H1 (cell line): ENCODE results near the gene LRRC17. TPM values are rescaled to one million over a fixed set of nuclear protein-coding genes. Genes with fewer than 3 reads are reported as not detected.

Experiments used
- CTCF ChIA-PET: fragments of 300-600 bp; sonication (Branson Sonifier 250); formaldehyde crosslinking; loops from one replicate; lab custom pipeline; 2021; ENCODE audit not compliant: partially characterized antibody; lab: Charles Lee
- POLR2A ChIA-PET: fragments of 300-600 bp; sonication (Branson Sonifier 250); formaldehyde crosslinking; loops from one replicate; lab custom pipeline; 2021; ENCODE audit warnings: inconsistent platforms; ENCODE audit not compliant: partially characterized antibody; lab: Charles Lee
- DNase-seq, 2 experiments: peaks; one replicate each; pipeline versions ENCODE4 v3.0.0 to v3.0.0-alpha.2; 2010 to 2022; ENCODE audit warnings: low spot score in 2 of 2, low read depth in 1 of 2, mixed read lengths in 1 of 2
- FAIRE-seq: peaks from 2 replicates; lab custom pipeline; 2011; peaks lifted over from hg19 to GRCh38; lab: Jason Lieb, UNC
- H2AFZ ChIP-seq: 2 replicates; pipeline ENCODE4 v1.8.1; 2012; ENCODE audit warnings: low read length, inconsistent platforms
- H2AK5ac ChIP-seq: 2 replicates; pipeline ENCODE4 v1.6.1; 2013; ENCODE audit warnings: low read depth, low read length
- H2BK120ac ChIP-seq: replicated peaks from 2 replicates; pipeline ENCODE3; 2013; ENCODE audit warnings: low read depth, low read length, inconsistent platforms
- H2BK12ac ChIP-seq: 2 replicates; pipeline ENCODE4 v1.6.1; 2013; ENCODE audit warnings: low read depth, low read length
- H2BK15ac ChIP-seq: 2 replicates; pipeline ENCODE4 v1.6.1; 2013; ENCODE audit warnings: low read length
- H2BK20ac ChIP-seq: 2 replicates; pipeline ENCODE4 v1.6.1; 2013; ENCODE audit warnings: low read length
- H2BK5ac ChIP-seq: 2 replicates; pipeline ENCODE4 v1.6.1; 2013; ENCODE audit warnings: low read depth, low read length
- H3K14ac ChIP-seq: 2 replicates; pipeline ENCODE4 v1.6.1; 2013; ENCODE audit warnings: inconsistent platforms; ENCODE audit not compliant: insufficient read length
- H3K18ac ChIP-seq: 2 replicates; pipeline ENCODE4 v1.6.1; 2013; ENCODE audit warnings: low read length; ENCODE audit errors: extremely low read depth
- H3K23ac ChIP-seq: 2 replicates; pipeline ENCODE4 v1.6.1; 2013; ENCODE audit warnings: inconsistent platforms; ENCODE audit not compliant: insufficient read length
- H3K23me2 ChIP-seq: 2 replicates; pipeline ENCODE4 v1.6.1; 2013; ENCODE audit warnings: low read depth, low read length
- H3K27ac ChIP-seq: 2 replicates; pipeline ENCODE4 v1.6.1; 2011; ENCODE audit warnings: low read depth, low read length, inconsistent platforms
- H3K27me3 ChIP-seq, 4 experiments: replicated peaks in 1 of 4; 1 replicate in 1 of 4; 2 replicates in 3 of 4; pipeline versions ENCODE4 v1.6.1 to v1.8.1; 2011 to 2013; ENCODE audit warnings: low read length in 3 of 4, mild to moderate bottlenecking in 3 of 4, inconsistent platforms in 2 of 4, mixed read lengths in 2 of 4, moderate library complexity in 1 of 4; ENCODE audit not compliant: control insufficient read depth in 3 of 4, insufficient read depth in 3 of 4; ENCODE audit errors: extremely low read depth in 1 of 4
- H3K36me3 ChIP-seq, 4 experiments: 2 replicates each; pipeline versions ENCODE4 v1.6.1 to v1.8.1; 2011 to 2013; ENCODE audit warnings: mild to moderate bottlenecking in 4 of 4, low read length in 3 of 4, moderate library complexity in 2 of 4, control low read depth in 1 of 4, inconsistent platforms in 1 of 4; ENCODE audit not compliant: insufficient read depth in 4 of 4, control insufficient read depth in 2 of 4
- H3K4ac ChIP-seq: replicated peaks from 2 replicates; pipeline ENCODE3; 2013; ENCODE audit warnings: low read length, low read depth, mixed read lengths, inconsistent platforms; ENCODE audit not compliant: insufficient read length
- H3K4me1 ChIP-seq, 4 experiments: replicated peaks in 1 of 4; 1 replicate in 1 of 4; 2 replicates in 3 of 4; pipeline versions ENCODE4 v1.6.1 to v1.8.1; 2011 to 2013; ENCODE audit warnings: low read length in 3 of 4, inconsistent platforms in 2 of 4, mixed read lengths in 1 of 4; ENCODE audit not compliant: insufficient read depth in 4 of 4, control insufficient read depth in 3 of 4
- H3K4me2 ChIP-seq, 2 experiments: 2 replicates each; pipeline versions ENCODE4 v1.6.1 to v1.8.1; 2011 to 2013; ENCODE audit warnings: low read depth in 2 of 2, low read length in 2 of 2, control low read depth in 1 of 2, inconsistent platforms in 1 of 2, mild to moderate bottlenecking in 1 of 2; ENCODE audit not compliant: insufficient read depth in 1 of 2
- H3K4me3 ChIP-seq, 4 experiments: fragments of 200-600, 300-600 bp in 1 of 4; sonication (generic), shearing (Covaris generic), sonication (Bioruptor Twin) in 1 of 4; 2 replicates each; pipeline versions ENCODE4 v1.5.1 to v1.8.1; 2011 to 2016; ENCODE audit warnings: low read length in 4 of 4, low read depth in 3 of 4, control low read depth in 2 of 4, inconsistent platforms in 2 of 4, mild to moderate bottlenecking in 2 of 4, mixed read lengths in 1 of 4, moderate library complexity in 1 of 4; ENCODE audit not compliant: insufficient read depth in 2 of 4; ENCODE audit errors: extremely low read depth in 1 of 4
- H3K56ac ChIP-seq: replicated peaks from 2 replicates; pipeline ENCODE3; 2013; ENCODE audit warnings: low read depth, mild to moderate bottlenecking, mixed read lengths, low read length, inconsistent platforms; ENCODE audit not compliant: insufficient read length
- H3K79me1 ChIP-seq: 2 replicates; pipeline ENCODE4 v1.6.1; 2013; ENCODE audit warnings: low read depth, low read length, control low read depth
- H3K79me2 ChIP-seq, 2 experiments: 2 replicates each; pipeline versions ENCODE4 v1.6.1 to v1.8.1; 2012 to 2013; ENCODE audit warnings: low read length in 2 of 2, mild to moderate bottlenecking in 2 of 2, inconsistent platforms in 1 of 2; ENCODE audit not compliant: insufficient read depth in 2 of 2, control insufficient read depth in 1 of 2
- H3K9ac ChIP-seq, 4 experiments: replicated peaks in 1 of 4; 1 replicate in 1 of 4; 2 replicates in 3 of 4; pipeline versions ENCODE4 v1.6.1 to v1.8.1; 2011 to 2013; ENCODE audit warnings: low read depth in 3 of 4, low read length in 3 of 4, control low read depth in 2 of 4, mild to moderate bottlenecking in 2 of 4, moderate library complexity in 2 of 4, inconsistent platforms in 1 of 4; ENCODE audit errors: extremely low read depth in 1 of 4
- H3K9me3 ChIP-seq, 2 experiments: 2 replicates each; pipeline versions ENCODE4 v1.6.1 to v1.8.1; 2012 to 2013; ENCODE audit warnings: mild to moderate bottlenecking in 2 of 2, moderate library complexity in 2 of 2, control low read depth in 1 of 2, inconsistent platforms in 1 of 2, low read depth in 1 of 2, low read length in 1 of 2, mixed read lengths in 1 of 2; ENCODE audit not compliant: insufficient read depth in 2 of 2
- H4K20me1 ChIP-seq, 2 experiments: replicated peaks in 1 of 2; 2 replicates each; pipeline versions ENCODE3 to v1.8.1; 2011 to 2013; ENCODE audit warnings: inconsistent platforms in 2 of 2, low read length in 2 of 2, mild to moderate bottlenecking in 1 of 2; ENCODE audit not compliant: insufficient read depth in 2 of 2, control insufficient read depth in 1 of 2
- H4K5ac ChIP-seq: 2 replicates; pipeline ENCODE4 v1.6.1; 2013; ENCODE audit warnings: low read length, low read depth, mixed read lengths, inconsistent platforms; ENCODE audit not compliant: insufficient read length
- H4K8ac ChIP-seq: 2 replicates; pipeline ENCODE4 v1.8.0; 2013; ENCODE audit warnings: mild to moderate bottlenecking, moderate library complexity, low read length, inconsistent platforms; ENCODE audit not compliant: insufficient read depth; ENCODE audit errors: extremely low read depth
- H4K91ac ChIP-seq: replicated peaks from 2 replicates; pipeline ENCODE3; 2013; ENCODE audit warnings: low read length, mixed read lengths, inconsistent platforms; ENCODE audit not compliant: insufficient read length
- ASH2L ChIP-seq: fragments of 200-600, 300-600 bp; sonication (generic); IDR thresholded peaks from one replicate; pipeline ENCODE4 v1.7.1; 2017; ENCODE audit warnings: low read length
- CEBPB ChIP-seq: IDR thresholded peaks from 2 replicates; pipeline ENCODE4 v1.6.1; 2012; ENCODE audit warnings: low read depth, low read length
- CHD1 ChIP-seq: IDR thresholded peaks from 2 replicates; pipeline ENCODE4 v1.6.1; 2012; ENCODE audit warnings: low read depth, low read length, improper control_type of control experiment
- whole genome bisulfite sequencing, 2 experiments: shearing (Covaris generic) in 1 of 2; methylation state at CpG; one replicate each; pipeline versions ENCODE4 v1.1.6 to v1.1.7; 2013 to 2015; ENCODE audit warnings: low lambda C conversion rate in 2 of 2, mixed read lengths in 2 of 2, inconsistent platforms in 1 of 2, low coverage in 1 of 2, missing lambda C conversion rate in 1 of 2; ENCODE audit not compliant: insufficient replicate concordance in 2 of 2, insufficient coverage in 1 of 2, insufficient read length in 1 of 2; ENCODE audit errors: extremely low coverage in 1 of 2, missing lambda C conversion rate in 1 of 2; 5-methylcytosine and 5-hydroxymethylcytosine counted together
- polyA plus RNA-seq, 7 experiments: library from polyadenylated mRNA; depleted of rRNA in 3 of 7; stranded (reverse) in 5 of 7; unstranded in 2 of 7; fragments of >200 nt in 5 of 7; fragments of 200-250 nt in 2 of 7; gene quantifications; 1 replicate in 5 of 7; 2 replicates in 1 of 7; 4 replicates in 1 of 7; pipeline versions ENCODE4 v1.2.1 to v1.2.3, GENCODE V29; 2011 to 2013; ENCODE audit warnings: missing spikeins in 2 of 7, mixed read lengths in 2 of 7
- total RNA-seq: library from RNA; stranded (reverse); fragmentation: NEBNext Ultra II Directional; extraction: Animal tissue kit (Norgen Biotek cat#: 25700); gene quantifications from 2 replicates; pipeline ENCODE4 v1.2.1, GENCODE V29; 2021

The LRRC17 gene
- total and polyA plus RNA-seq, 2 of the 8 experiments (the other 6 are each of a cell fraction or from before 2014, with no cell fraction given): 3.0 TPM

DNA sequence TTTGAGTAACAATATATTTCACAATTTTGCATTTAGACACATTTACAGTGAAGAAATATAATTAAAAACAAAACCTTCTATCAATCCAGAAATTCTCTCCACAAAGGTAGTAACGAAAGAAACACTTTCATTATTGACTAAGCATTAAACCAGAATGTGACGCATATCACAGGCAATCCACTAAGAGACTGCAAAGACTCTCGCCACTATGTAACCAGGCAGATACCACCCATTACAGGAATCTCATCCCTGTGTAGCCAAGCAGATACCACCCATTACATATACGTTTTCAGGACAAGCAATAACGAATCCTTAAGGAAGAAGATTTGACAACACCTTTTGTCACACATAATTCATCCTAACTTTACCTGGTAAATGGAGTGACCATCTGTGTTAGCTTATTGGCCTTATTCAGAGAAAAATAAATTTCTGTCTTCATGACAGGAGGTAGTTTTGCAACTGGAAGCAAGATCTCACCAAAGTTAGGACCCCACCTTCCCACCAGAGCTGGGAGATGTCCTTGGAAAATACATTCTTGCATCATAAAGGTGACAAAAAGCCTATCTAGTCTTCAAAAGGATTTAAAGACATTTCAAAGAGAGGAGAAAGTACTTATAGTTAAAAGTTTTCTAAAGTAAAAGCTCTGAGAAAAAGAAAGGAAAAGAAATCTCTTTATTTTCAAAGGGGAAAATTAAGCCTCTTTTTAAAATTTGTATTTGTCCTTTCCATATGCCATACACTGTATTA, 30.8 kb downstream of the LRRC17 start:
- H3K9me3 ChIP-seq: no peaks in the 10 kb centered on the region
- TF ChIP-seq CHD1 (no peak), CEBPB (peak; percentile 30; the same call in 1 of the 2 replicates), ASH2L (no peak)
- 39% methylated on average over 5 of the region's 5 CpGs; no CpG with 5 or more reads in 1 of the 2 experiments for WGBS, 2 experiments
- no peak overlapping the region for H3K14ac ChIP-seq
- no peak overlapping the region for H2BK20ac ChIP-seq
- peak overlapping the region; percentile 3 for H4K5ac ChIP-seq
- no peaks in the 10 kb centered on the region for H3K36me3 ChIP-seq
- FAIRE-seq (peak; percentile 62), DNase-seq (no peak)
- H3K56ac ChIP-seq: no peak overlapping the region
- H2BK12ac ChIP-seq: peak overlapping the region; percentile 95; the same call in 1 of the 2 replicates
- CTCF ChIA-PET: interaction anchor here (2.0 kb wide), 1 partner anchor 118 kb away, joined by 6 read pairs; no protein-coding TSS in a partner anchor
- no peak overlapping the region for H3K9ac ChIP-seq
- H2AK5ac ChIP-seq: no peak overlapping the region
- H4K91ac ChIP-seq: no peak overlapping the region
- H3K27me3 ChIP-seq: no peaks in the 10 kb centered on the region
- H3K23me2 ChIP-seq: no peaks in the 10 kb centered on the region
- H3K4me1 ChIP-seq: peaks cover 3 to 19% (median 16%) of the 10 kb centered on the region in 4 experiments; a peak in 6 of 7 replicates
- no peak overlapping the region for H3K4ac ChIP-seq
- H3K27ac ChIP-seq: no peak overlapping the region
- no peak overlapping the region for H2AFZ ChIP-seq
- peak overlapping the region; percentile 23 to 64; a peak in 3 of 4 replicates for H3K4me2 ChIP-seq
- POLR2A ChIA-PET: interaction anchor here (2.1 kb wide), 1 partner anchor 8 kb away, joined by 8 read pairs; no protein-coding TSS in a partner anchor
- H2BK15ac ChIP-seq: no peak overlapping the region
- H3K18ac ChIP-seq: peak overlapping the region; percentile 56; the same call in 1 of the 2 replicates
- no peaks in the 10 kb centered on the region for H3K79me2 ChIP-seq
- no peaks in the 10 kb centered on the region for H3K79me1 ChIP-seq
- peak overlapping the region; percentile 44 for H2BK120ac ChIP-seq
- H3K23ac ChIP-seq: no peak overlapping the region
- H3K4me3 ChIP-seq: peak overlapping the region in 1 of 4 experiments; percentile 46; a peak in 2 of 8 replicates
- H4K8ac ChIP-seq: no peak overlapping the region
- peak overlapping the region; percentile 58; the same call in 1 of the 2 replicates for H2BK5ac ChIP-seq
- H4K20me1 ChIP-seq: no peaks in the 10 kb centered on the region
